Activated CD8-positive, alpha-beta memory T cell treated with anti-CD3 and anti-CD28 coated beads for 48 hours (primary cell): ENCODE results near the gene PFN1.

Experiments used
- DNase-seq, 3 experiments: peaks; one replicate each; pipeline ENCODE4 v3.0.0-alpha.2; 2020; ENCODE audit warnings: low read depth in 2 of 3, low spot score in 2 of 3

Gene PFN1

GRCh38 chr17:4945944-4946280, 2.4 kb downstream of the PFN1 start:
- no peak for DNase-seq

GRCh38 chr17:4945176-4945943, 3.0 kb downstream of the PFN1 start:
- peak; percentile 64 to 75 (median 68) for DNase-seq

- DNase-seq: peak in 1 of 3 experiments; percentile 25
These were observed 3.7 kb downstream of the PFN1 start for GRCh38 chr17:4944554-4945175.

GRCh38 chr17:4944163-4944553, 4.2 kb downstream of the PFN1 start:
- DNase-seq: peak in 1 of 3 experiments; percentile 27

GRCh38 chr17:4942760-4943508, 5.4 kb downstream of the PFN1 start:
- DNase-seq: no peak

GRCh38 chr17:4941319-4941610, 7.1 kb downstream of the PFN1 start:
- DNase-seq: no peak

GRCh38 chr17:4940555-4941318, 7.6 kb downstream of the PFN1 start:
- peak in 1 of 3 experiments; percentile 26 for DNase-seq

- DNase-seq: peak; percentile 78 to 96 (median 85)
These were observed 8.4 kb downstream of the PFN1 start, which contains the start of the genes RNF167 and SLC25A11 for GRCh38 chr17:4939796-4940554. TSS of gene RNF167 (plus strand) at chr17:4940268. CDS start at chr17:4940910, 642 bp downstream. TSS of gene SLC25A11 (minus strand) at chr17:4940046. CDS start at chr17:4939910, 136 bp downstream.

GRCh38 chr17:4939546-4939795, 8.9 kb downstream of the PFN1 start:
- no peak for DNase-seq

- DNase-seq: no peak
These were observed 9.4 kb downstream of the PFN1 start for GRCh38 chr17:4938688-4939545.

GRCh38 chr17:4938069-4938491, 10.2 kb downstream of the PFN1 start:
- no peak for DNase-seq

- DNase-seq: no peak
These were observed 10.8 kb downstream of the PFN1 start for GRCh38 chr17:4937553-4937952.

GRCh38 chr17:4936436-4936835, 11.9 kb downstream of the PFN1 start:
- DNase-seq: no peak

- DNase-seq: no peak
These were observed 12.7 kb downstream of the PFN1 start for GRCh38 chr17:4935650-4936049.

GRCh38 chr17:4934173-4934979, 14.0 kb downstream of the PFN1 start:
- DNase-seq: no peak

- no peak for DNase-seq
These were observed 14.7 kb downstream of the PFN1 start for GRCh38 chr17:4933646-4934045.

- DNase-seq: no peak
These were observed 15.6 kb downstream of the PFN1 start for GRCh38 chr17:4932756-4933155.

GRCh38 chr17:4931963-4932362, 16.4 kb downstream of the PFN1 start, which contains the start of gene GP1BA:
TSS of gene GP1BA (plus strand) at chr17:4932277. CDS start at chr17:4932605, 328 bp downstream.
- no peak for DNase-seq

- no peak for DNase-seq
These were observed 19.4 kb downstream of the PFN1 start for GRCh38 chr17:4928881-4929280.
